OCI-LY3 (cell line): ENCODE data around the gene SPATC1L.

ENCODE experiments used
- EZH2phosphoT487 ChIP-seq: fragments of 200-600 bp; shearing (Covaris generic); IDR thresholded peaks from 2 replicates; pipeline ENCODE4 v1.6.1; 2018; ENCODE audit warnings: antibody characterized with exemption, mixed run types, low read depth
- TF ChIP-seq, protein P1 (sequence below): fragments of 200-600, 300-600 bp; sonication (generic); IDR thresholded peaks from 2 replicates; pipeline ENCODE4 v1.5.1; 2014; ENCODE audit warnings: antibody characterized with exemption, low read length, low read depth

GRCh38 chr21:46118316-46119143, 65.7 kb downstream of the SPATC1L start:
- TF ChIP-seq, protein P1, sequence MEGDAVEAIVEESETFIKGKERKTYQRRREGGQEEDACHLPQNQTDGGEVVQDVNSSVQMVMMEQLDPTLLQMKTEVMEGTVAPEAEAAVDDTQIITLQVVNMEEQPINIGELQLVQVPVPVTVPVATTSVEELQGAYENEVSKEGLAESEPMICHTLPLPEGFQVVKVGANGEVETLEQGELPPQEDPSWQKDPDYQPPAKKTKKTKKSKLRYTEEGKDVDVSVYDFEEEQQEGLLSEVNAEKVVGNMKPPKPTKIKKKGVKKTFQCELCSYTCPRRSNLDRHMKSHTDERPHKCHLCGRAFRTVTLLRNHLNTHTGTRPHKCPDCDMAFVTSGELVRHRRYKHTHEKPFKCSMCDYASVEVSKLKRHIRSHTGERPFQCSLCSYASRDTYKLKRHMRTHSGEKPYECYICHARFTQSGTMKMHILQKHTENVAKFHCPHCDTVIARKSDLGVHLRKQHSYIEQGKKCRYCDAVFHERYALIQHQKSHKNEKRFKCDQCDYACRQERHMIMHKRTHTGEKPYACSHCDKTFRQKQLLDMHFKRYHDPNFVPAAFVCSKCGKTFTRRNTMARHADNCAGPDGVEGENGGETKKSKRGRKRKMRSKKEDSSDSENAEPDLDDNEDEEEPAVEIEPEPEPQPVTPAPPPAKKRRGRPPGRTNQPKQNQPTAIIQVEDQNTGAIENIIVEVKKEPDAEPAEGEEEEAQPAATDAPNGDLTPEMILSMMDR, result no peak
- no peak for TF ChIP-seq EZH2phosphoT487
